SK-N-SH (cell line): ENCODE data around the gene CYP20A1.

Source experiments
- NFIC ChIP-seq: IDR thresholded peaks from 2 replicates; pipeline ENCODE4 v1.4.0; 2012; ENCODE audit warnings: borderline replicate concordance
- TF ChIP-seq, protein P1 (sequence below): fragments of 200-600 bp; sonication (generic); IDR thresholded peaks from 2 replicates; pipeline ENCODE4 v1.6.1; 2017; ENCODE audit warnings: antibody characterized with exemption, mild to moderate bottlenecking, moderate library complexity

DNA sequence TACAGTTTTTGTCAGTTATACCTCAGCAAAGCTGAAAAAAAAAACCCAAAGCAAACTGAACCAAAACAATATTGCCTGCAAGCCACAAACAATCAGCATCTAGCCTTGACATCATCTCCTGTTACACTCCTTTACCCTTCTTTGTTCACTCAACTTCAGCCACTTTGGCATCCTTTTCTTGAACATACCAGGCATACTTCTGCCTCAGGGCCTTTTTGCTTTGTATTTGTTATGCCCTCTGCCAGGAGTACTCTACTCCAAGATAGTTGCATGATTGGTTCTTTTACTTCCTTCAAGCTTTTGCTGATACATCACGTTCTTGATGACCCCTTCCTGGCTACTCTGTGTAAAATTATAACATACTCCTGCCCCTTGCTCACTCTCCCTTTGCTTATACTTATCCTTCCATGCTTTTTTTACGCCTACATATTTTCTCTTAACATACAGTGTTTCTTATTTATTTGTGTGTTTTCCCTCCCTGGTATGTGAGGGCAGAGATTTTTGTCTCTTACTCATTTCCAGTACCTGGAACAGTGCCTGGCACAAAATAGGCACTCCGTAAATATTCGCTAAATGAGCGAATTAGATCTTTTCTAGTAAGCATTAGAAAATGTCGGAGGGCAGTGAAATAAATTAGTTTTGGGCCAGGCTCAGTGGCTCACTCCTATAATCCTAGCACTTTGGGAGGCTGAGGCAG, 102.1 kb downstream of the CYP20A1 start:
- TF ChIP-seq, protein P1, sequence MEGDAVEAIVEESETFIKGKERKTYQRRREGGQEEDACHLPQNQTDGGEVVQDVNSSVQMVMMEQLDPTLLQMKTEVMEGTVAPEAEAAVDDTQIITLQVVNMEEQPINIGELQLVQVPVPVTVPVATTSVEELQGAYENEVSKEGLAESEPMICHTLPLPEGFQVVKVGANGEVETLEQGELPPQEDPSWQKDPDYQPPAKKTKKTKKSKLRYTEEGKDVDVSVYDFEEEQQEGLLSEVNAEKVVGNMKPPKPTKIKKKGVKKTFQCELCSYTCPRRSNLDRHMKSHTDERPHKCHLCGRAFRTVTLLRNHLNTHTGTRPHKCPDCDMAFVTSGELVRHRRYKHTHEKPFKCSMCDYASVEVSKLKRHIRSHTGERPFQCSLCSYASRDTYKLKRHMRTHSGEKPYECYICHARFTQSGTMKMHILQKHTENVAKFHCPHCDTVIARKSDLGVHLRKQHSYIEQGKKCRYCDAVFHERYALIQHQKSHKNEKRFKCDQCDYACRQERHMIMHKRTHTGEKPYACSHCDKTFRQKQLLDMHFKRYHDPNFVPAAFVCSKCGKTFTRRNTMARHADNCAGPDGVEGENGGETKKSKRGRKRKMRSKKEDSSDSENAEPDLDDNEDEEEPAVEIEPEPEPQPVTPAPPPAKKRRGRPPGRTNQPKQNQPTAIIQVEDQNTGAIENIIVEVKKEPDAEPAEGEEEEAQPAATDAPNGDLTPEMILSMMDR = no peak
- no peak; the same call in 1 of the 2 replicates for TF ChIP-seq NFIC
